Neural cell (in vitro differentiated cells): ENCODE measurements around the gene RBFOX2. TPM values are rescaled to one million over a fixed set of nuclear protein-coding genes. Genes with fewer than 3 reads are reported as not detected.

Experiments used
- H2AFZ ChIP-seq: fragments of 200-600, 300-800 bp; sonication (generic), shearing (Covaris generic); 2 replicates; pipeline ENCODE4 v1.6.0; 2014; ENCODE audit warnings: low read depth, mild to moderate bottlenecking, antibody characterized with exemption, low read length, moderate library complexity
- H3F3A ChIP-seq: fragments of 200-600 bp; shearing (Covaris generic); 2 replicates; pipeline ENCODE4 v1.6.1; 2016; ENCODE audit warnings: mild to moderate bottlenecking, moderate library complexity, mixed read lengths, antibody characterized with exemption, low read length; ENCODE audit not compliant: insufficient read depth, poor library complexity, severe bottlenecking
- H3K27ac ChIP-seq: fragments of 200-600, 300-800 bp; sonication (generic), shearing (Covaris generic); 2 replicates; pipeline ENCODE4 v1.5.1; 2014; ENCODE audit warnings: mild to moderate bottlenecking, low read length, moderate library complexity
- H3K27me3 ChIP-seq: fragments of 300-800, 200-600 bp; sonication (generic), shearing (Covaris generic); 2 replicates; pipeline ENCODE4 v1.6.0; 2014; ENCODE audit warnings: mild to moderate bottlenecking, low read depth, low read length, moderate library complexity; ENCODE audit not compliant: insufficient read depth
- H3K36me3 ChIP-seq: fragments of 300-800, 200-600 bp; sonication (generic), shearing (Covaris generic); 2 replicates; pipeline ENCODE4 v1.5.1; 2014; ENCODE audit warnings: mild to moderate bottlenecking, antibody characterized with exemption, low read length, moderate library complexity; ENCODE audit not compliant: insufficient read depth
- H3K4me2 ChIP-seq: fragments of 300-800, 200-600 bp; sonication (generic), shearing (Covaris generic); 2 replicates; pipeline ENCODE4 v1.6.0; 2014; ENCODE audit warnings: mild to moderate bottlenecking, low read length
- H3K4me3 ChIP-seq: fragments of 300-800, 200-600 bp; sonication (generic), shearing (Covaris generic); 2 replicates; pipeline ENCODE4 v1.5.1; 2014; ENCODE audit warnings: mild to moderate bottlenecking, low read length, moderate library complexity
- H3K79me2 ChIP-seq: fragments of 200-600 bp; shearing (Covaris generic); replicated peaks from 2 replicates; pipeline ENCODE4 v1.6.0; 2014; ENCODE audit warnings: mild to moderate bottlenecking, low read length, moderate library complexity; ENCODE audit not compliant: insufficient read depth
- H3K9ac ChIP-seq: fragments of 300-800, 200-600 bp; sonication (generic), shearing (Covaris generic); 2 replicates; pipeline ENCODE4 v1.6.1; 2016; ENCODE audit warnings: mild to moderate bottlenecking, low read length, mixed read lengths
- H3K9me2 ChIP-seq: fragments of 200-600 bp; shearing (Covaris generic); 2 replicates; pipeline ENCODE4 v1.6.1; 2016; ENCODE audit warnings: mild to moderate bottlenecking, low read length, mixed read lengths; ENCODE audit not compliant: insufficient read depth
- H3K9me3 ChIP-seq: fragments of 200-600, 300-800 bp; sonication (generic), shearing (Covaris generic); 2 replicates; pipeline ENCODE4 v1.6.1; 2016; ENCODE audit warnings: mild to moderate bottlenecking, mixed run types, low read length, moderate library complexity, mixed read lengths
- H4K20me1 ChIP-seq: fragments of 200-600 bp; shearing (Covaris generic); 2 replicates; pipeline ENCODE4 v1.6.1; 2016; ENCODE audit warnings: mild to moderate bottlenecking, mixed run types; ENCODE audit not compliant: insufficient read depth
- EP300 ChIP-seq: fragments of 450-650 bp; conservative IDR thresholded peaks from 2 replicates; pipeline ENCODE4 v1.6.1; 2014; ENCODE audit warnings: antibody characterized with exemption, mild to moderate bottlenecking, moderate library complexity; ENCODE audit not compliant: poor library complexity, severe bottlenecking
- MXI1 ChIP-seq: fragments of 450-650 bp; conservative IDR thresholded peaks from 2 replicates; pipeline ENCODE4 v1.6.1; 2014; ENCODE audit warnings: antibody characterized with exemption, mild to moderate bottlenecking; ENCODE audit not compliant: poor library complexity, severe bottlenecking
- POLR2AphosphoS5 ChIP-seq: IDR thresholded peaks from 2 replicates; pipeline ENCODE4 v1.6.1; 2012
- RAD21 ChIP-seq: fragments of 450-650 bp; conservative IDR thresholded peaks from 2 replicates; pipeline ENCODE4 v1.6.1; 2014; ENCODE audit warnings: antibody characterized with exemption, mild to moderate bottlenecking, moderate library complexity
- SMC3 ChIP-seq: fragments of 450-650 bp; conservative IDR thresholded peaks from 2 replicates; pipeline ENCODE4 v1.6.1; 2014; ENCODE audit warnings: antibody characterized with exemption, mild to moderate bottlenecking, moderate library complexity; ENCODE audit not compliant: poor library complexity
- TAF1 ChIP-seq: IDR thresholded peaks from 2 replicates; pipeline ENCODE4 v1.6.1; 2012; ENCODE audit warnings: low read depth
- polyA plus RNA-seq: library from polyadenylated mRNA; depleted of rRNA; stranded (reverse); fragments of >200 nt; gene quantifications from 2 replicates; pipeline ENCODE4 v1.2.3, GENCODE V29; 2014
- TF ChIP-seq, protein P1 (sequence below): fragments of 450-650 bp; IDR thresholded peaks from 2 replicates; pipeline ENCODE4 v1.5.1; 2014; ENCODE audit warnings: antibody characterized with exemption, mild to moderate bottlenecking, moderate library complexity; ENCODE audit not compliant: poor library complexity, severe bottlenecking

RBFOX2 gene
- polyA plus RNA-seq, 1 donor from 2014 or later, result 529 TPM

GRCh38 chr22:35690001-35690400 is 338.6 kb downstream of the RBFOX2 start:
- Histone ChIP-seq H3K79me2 (no peaks in the 10 kb centered on the region), H3K4me2 (no peak overlapping the region), H3K27me3 (no peaks in the 10 kb centered on the region), H2AFZ (no peak overlapping the region), H3K36me3 (no peaks in the 10 kb centered on the region), H3K9me3 (no peaks in the 10 kb centered on the region), H3F3A (no peaks in the 10 kb centered on the region), H3K9me2 (no peaks in the 10 kb centered on the region), H4K20me1 (no peaks in the 10 kb centered on the region), H3K9ac (no peak overlapping the region), H3K27ac (no peak overlapping the region), H3K4me3 (no peak overlapping the region)
- TF ChIP-seq POLR2AphosphoS5, result no peak
- no peak for TF ChIP-seq EP300

DNA sequence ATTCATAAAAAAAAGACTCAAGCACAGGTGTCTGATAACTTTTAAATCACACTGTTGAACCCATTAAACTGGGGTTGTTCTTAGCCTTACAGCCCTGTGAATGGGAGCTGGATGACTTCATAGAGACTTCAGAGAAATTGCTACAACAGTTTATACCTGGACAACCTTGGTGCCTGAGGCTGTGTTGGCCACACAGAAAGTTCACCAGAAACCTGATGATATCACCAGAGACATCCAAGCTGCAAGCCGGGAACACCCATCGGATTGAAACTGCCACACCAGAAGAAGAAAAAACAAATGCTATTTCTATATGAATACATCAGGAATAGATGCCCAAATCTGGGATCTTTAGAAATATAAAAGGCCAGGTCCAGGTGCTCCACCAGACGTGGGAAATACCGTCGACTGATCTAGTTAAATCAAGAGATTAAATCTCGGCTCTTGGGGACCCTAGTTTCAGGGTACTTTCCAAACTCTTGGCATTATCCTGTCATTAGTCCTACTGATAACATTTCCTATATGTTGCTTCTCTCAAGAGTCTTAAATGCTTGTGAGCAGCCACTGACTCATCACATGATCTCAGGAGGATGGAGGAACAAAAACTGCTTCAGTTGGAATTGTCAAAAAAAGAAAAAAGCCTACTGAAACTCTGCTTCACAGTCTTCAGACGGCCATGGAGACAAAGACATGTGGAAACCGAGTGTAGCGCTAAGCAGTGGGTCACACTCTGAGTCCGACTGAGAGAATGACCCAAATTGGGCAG is 339.5 kb downstream of the RBFOX2 start:
- H4K20me1 ChIP-seq, result no peaks in the 10 kb centered on the region
- H3K9ac ChIP-seq, result no peak overlapping the region
- no peak overlapping the region for H2AFZ ChIP-seq
- no peak for TF ChIP-seq SMC3
- TF ChIP-seq, protein P1, sequence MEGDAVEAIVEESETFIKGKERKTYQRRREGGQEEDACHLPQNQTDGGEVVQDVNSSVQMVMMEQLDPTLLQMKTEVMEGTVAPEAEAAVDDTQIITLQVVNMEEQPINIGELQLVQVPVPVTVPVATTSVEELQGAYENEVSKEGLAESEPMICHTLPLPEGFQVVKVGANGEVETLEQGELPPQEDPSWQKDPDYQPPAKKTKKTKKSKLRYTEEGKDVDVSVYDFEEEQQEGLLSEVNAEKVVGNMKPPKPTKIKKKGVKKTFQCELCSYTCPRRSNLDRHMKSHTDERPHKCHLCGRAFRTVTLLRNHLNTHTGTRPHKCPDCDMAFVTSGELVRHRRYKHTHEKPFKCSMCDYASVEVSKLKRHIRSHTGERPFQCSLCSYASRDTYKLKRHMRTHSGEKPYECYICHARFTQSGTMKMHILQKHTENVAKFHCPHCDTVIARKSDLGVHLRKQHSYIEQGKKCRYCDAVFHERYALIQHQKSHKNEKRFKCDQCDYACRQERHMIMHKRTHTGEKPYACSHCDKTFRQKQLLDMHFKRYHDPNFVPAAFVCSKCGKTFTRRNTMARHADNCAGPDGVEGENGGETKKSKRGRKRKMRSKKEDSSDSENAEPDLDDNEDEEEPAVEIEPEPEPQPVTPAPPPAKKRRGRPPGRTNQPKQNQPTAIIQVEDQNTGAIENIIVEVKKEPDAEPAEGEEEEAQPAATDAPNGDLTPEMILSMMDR, result no peak
- no peak for TF ChIP-seq RAD21
- TF ChIP-seq TAF1, result no peak
- TF ChIP-seq EP300, result no peak
- no peak for TF ChIP-seq MXI1
- no peak for TF ChIP-seq POLR2AphosphoS5
- H3K4me3 ChIP-seq, result no peak overlapping the region
- H3K79me2 ChIP-seq, result no peaks in the 10 kb centered on the region
- H3K36me3 ChIP-seq, result no peaks in the 10 kb centered on the region
- no peaks in the 10 kb centered on the region for H3F3A ChIP-seq
- no peak overlapping the region for H3K27ac ChIP-seq
- H3K9me3 ChIP-seq, result no peaks in the 10 kb centered on the region
- H3K9me2 ChIP-seq, result no peaks in the 10 kb centered on the region
- no peak overlapping the region for H3K4me2 ChIP-seq
- H3K27me3 ChIP-seq, result no peaks in the 10 kb centered on the region

Other genes starting within 250 kb of the RBFOX2 start
- gene APOL3, start 131.9 kb upstream of the RBFOX2 start, polyA plus RNA-seq, result not detected in 2 replicates
- gene APOL4, start 173.0 kb upstream of the RBFOX2 start, polyA plus RNA-seq, result not detected in 2 replicates
- gene APOL2, start 210.7 kb upstream of the RBFOX2 start, polyA plus RNA-seq, result not detected in 2 replicates
- gene APOL1, start 224.3 kb upstream of the RBFOX2 start, polyA plus RNA-seq, result not detected in 2 replicates